Hindlimb muscle (tissue), 1 donor: Measurements from ENCODE around the gene INPP5D. TPM values are rescaled to one million over a fixed set of nuclear protein-coding genes. Genes with fewer than 3 reads are reported as not detected.
"Not testable (repeated sequence)": the region's sequence is repeated elsewhere in the genome, so short reads cannot be mapped to it uniquely, and the experiment has no call there.

Experiments
- DNase-seq: peaks from one replicate; pipeline ENCODE4 v3.0.0-alpha.2; 2013
- polyA plus RNA-seq: library from polyadenylated mRNA; unstranded; fragments of 120-200 nt; gene quantifications from one replicate; pipeline ENCODE4 v1.2.1, GENCODE V29; 2013; ENCODE audit not compliant: insufficient read length

The INPP5D gene
- polyA plus RNA-seq, 1 donor: 8.9 TPM

DNA sequence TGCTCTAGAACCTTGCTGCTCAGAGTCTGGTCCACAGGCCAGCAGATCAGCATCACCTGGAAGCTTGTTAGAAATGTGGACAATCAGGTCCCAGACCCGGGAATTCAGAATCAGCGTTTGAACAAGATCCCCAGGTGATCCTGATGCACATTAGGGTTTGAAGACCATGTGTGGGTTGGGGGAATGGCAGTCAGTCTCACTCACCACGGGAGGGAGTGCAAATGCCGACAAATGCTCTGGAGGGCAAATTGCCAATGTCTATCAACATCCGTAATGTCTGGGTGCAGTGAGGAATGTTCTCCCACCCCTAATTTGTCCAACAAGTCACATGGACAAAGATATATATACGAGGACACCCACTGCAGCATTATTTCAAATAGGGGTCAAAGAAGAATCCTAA, 34.5 kb downstream of the INPP5D start:
- no peak for DNase-seq

- no peak for DNase-seq
Measured at GRCh38 chr2:233096006-233096405, 35.9 kb downstream of the INPP5D start.

- no peak for DNase-seq
Measured at GRCh38 chr2:233098618-233099017, 38.5 kb downstream of the INPP5D start.

DNA sequence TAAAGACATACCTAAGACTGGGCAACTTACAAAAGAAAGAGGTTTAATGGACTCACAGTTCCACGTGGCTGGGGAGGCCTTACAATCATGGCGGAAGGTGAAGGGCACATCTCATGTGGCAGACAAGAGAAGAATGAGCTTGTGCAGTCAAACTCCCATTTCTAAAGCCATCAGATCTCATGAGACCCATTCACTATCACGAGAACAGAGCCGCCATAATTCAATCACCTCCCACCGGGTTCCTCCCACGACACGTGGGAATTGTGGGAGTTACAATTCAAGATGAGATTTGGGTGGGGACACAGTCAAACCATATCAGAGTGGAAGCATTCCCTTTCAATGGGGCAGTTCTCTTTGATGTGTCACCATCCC, 39.7 kb downstream of the INPP5D start:
- DNase-seq: not testable (repeated sequence)

DNA sequence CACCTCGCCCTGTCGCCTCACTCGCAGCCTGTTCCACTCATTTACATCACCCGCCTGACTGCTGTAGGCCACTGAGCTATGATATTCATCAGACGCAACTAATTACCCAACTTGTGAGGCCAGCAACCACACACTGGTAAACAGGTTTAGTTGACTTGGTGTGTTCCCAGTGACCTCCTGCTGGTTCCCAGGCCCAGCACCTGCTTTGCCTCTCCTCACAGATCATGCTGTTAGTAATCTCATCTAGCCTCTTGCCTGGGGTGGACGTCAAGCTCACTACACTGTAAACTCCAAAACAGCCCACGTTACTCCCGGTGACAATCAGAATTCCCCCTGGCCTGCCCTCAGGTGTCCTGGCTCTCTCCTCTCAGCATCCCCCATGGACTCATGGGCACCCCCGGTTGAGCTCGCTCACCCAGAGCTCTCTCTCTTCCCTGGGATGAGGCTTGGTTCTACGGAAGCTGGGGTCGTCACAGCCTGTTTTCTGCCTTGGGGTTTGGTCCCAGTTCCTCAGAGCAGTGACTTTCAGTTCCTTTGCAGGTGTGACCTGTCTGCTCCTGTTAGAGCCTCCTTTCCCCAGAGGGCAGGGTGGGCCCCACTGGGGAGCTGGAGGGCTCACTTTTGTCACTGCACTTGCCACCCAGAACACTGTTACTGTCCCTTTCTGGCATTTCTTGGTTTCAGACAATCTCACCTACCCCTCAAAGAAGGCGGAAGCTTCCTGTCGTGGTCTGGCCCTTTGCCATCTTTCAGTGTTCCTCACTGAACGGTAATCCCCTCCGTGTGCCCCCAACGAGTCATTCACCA, 40.3 kb downstream of the INPP5D start:
- no peak for DNase-seq

DNA sequence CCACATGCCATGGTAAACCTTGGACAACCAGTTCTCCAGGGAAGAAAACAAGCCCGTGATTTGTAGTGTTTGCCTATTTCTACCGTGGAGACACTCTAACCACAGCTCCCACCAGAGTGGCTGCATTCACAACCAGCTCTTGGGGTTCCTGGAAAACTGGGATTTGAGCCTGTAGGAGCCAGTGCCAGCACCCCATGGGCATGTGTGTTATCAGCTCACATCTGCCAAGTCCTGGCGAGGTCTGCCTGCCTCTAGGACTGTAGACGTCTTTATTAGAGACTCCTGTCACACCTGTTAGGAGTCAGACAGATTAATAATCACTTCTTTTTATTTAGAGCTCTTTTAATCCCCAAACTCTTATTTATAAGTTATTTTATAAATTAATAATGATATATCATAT, 41.0 kb downstream of the INPP5D start:
- no peak for DNase-seq

DNA sequence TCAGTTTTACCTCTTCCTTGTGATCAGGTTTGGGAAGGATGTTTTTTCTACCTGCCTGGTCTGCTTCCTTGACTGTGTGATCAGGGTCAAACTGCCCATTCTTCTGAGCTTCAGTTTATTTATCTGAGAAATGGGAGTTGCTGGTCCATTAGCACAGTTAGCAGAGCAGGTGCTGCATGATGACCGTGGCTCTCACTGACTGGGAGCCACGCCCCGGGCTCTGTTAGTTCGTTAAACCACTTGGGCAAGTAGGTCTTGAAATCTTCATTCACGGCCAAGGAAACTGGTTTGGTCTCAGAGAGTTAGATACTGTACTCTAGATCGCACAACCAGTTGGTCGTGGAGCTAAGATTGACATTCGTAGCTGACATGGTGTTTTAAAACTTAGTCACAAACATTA, 41.7 kb downstream of the INPP5D start:
- DNase-seq: no peak

DNA sequence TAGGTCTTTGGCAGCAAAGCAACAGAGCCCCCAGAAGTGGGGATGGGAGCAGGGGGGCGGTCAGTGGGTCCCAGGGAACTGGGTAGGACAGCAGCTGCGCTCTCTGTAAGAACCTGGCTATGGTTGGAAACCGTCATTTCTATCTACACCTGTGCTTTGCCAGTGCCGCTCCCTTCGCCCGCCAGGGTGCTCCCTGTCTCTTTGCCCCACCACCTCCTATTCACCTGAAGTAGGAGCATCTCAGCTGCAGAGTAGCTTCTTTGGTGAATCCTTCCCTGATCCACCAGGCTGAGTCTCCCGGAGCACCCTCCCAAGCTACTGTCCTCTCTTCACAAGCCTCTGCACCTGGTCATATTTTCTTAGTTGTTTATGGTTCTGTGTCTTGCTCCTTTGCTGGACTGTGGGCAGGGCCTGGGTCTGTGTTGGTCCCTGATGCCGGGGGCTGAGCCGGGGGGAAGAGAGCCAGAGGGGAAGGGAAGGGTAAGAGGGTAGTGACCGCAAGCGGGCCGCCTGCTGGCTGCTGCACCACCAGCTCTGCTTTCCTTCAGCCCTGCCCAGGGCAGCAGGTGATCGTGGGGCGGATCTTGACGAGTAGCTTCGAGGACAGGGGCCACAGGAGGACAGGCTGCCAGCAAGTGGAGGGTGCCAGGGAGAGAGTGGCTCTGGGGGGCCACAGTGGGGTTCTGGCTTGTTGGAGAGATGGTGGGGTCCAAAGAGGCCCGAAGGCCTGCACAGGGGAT, 45.2 kb downstream of the INPP5D start:
- no peak for DNase-seq

- DNase-seq: no peak
Measured at GRCh38 chr2:233105930-233106329, 45.8 kb downstream of the INPP5D start.

- DNase-seq: no peak
Measured at GRCh38 chr2:233107011-233107410, 46.9 kb downstream of the INPP5D start.

DNA sequence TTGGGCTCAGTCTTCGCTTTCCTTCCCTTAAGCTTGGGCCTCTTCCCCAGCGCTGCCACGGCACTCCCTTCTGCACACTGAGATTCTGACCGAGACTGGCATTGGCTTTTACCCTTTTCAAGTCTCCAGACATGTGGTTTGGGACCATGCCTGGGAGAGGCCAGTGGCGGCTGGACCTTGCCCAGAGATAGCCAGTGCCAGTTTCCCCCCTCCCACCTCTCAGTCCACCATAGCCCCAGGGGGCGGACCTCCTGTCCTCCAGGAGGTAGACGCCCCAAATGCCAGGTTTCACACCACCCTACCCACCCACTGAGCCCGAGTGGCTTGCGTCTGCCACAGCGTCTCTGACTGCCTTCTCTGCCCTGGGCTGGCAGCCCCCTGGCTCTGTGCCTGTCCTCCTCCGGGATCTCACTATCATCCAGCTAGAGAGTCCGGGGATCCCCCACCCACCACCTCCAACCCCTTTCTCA, 47.7 kb downstream of the INPP5D start:
- DNase-seq: no peak

DNA sequence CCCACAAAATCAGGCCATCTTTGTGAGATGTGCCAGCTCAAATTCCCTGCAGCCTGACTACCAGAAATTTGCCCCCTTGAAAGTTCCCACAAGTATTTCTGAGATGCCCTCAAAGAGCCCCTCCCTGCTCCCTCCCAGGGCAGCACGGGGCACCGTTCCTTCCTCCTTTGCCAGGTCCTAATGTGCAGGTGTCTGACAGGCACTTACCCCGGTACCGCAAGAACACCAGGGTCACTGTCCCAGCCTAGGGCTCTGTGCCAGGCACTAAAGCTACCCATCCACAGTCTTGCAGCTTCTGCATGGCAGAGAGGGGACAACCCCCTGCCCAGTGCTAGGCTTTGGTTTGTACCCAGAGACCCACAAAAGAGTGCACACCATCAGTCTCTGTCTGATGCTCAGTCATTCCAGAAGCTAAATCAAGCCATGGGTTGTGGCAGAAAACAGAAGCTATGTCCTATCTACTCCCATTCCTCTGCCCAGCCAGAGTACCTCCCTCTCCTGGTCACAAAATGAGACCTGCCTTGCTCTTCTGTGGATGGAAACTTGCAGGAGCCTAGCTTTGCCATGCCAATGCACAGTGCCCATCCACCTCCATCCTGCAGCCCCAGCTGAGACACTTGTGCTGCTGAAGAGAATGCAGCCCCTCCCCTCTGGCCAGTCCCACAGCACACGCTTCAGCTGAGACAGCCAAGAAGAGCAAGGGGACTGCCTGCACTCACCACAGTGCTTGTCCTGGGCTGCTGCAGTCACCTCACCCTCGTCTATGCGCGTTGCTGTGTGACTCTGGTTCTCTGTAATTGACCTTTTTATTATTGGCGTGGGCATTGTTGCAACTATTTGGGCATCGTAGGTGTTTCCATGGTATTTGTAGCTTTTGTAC, 48.7 kb downstream of the INPP5D start:
- no peak for DNase-seq

- no peak for DNase-seq
Measured at GRCh38 chr2:233111427-233111826, 51.3 kb downstream of the INPP5D start.

GRCh38 chr2:233112329-233112728, 52.2 kb downstream of the INPP5D start:
- no peak for DNase-seq

- DNase-seq: no peak
Measured at GRCh38 chr2:233112776-233113452, 52.8 kb downstream of the INPP5D start.

- no peak for DNase-seq
Measured at GRCh38 chr2:233114421-233114861, 54.3 kb downstream of the INPP5D start.

DNA sequence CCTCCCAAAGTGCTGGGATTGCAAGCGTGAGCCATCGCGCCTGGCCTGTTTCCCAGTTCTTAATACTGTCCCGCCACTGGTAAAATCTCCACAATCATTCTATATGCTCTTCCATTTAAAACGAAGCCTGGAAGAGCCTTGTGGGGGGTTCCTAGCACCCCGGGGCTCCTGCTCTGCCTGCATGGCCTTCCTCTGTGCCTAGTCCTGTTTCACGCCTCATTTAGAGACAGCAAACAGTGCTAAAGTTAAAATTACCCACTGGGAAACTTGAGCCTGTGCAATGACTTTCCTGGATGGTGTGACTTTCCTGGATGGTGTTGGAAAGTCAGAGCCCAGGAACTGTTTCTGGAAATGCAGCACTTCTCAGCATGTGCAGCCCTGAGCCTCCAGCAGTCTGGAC, 55.0 kb downstream of the INPP5D start:
- DNase-seq: no peak

- DNase-seq: no peak
Measured at GRCh38 chr2:233115741-233116140, 55.6 kb downstream of the INPP5D start.

DNA sequence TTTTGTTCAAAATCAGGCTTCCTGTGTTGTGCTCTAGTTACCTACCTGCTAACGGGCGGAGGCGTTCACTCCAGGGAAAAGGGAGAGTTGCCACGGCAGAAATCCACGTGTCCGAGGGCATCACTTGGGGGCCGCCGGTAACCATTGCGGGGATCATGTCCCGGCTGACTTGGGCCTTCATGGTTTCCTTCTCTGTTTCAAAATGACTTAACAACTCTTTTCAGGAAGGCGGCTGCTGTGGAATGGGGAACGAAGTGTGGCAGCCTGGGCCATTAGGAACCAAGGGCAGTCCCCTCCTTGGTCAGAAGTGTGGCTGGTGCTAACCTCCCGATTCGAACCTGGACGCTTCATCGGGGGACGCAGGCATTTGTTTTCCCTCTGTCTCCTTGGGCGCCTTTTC, 56.8 kb downstream of the INPP5D start:
- DNase-seq: no peak

DNA sequence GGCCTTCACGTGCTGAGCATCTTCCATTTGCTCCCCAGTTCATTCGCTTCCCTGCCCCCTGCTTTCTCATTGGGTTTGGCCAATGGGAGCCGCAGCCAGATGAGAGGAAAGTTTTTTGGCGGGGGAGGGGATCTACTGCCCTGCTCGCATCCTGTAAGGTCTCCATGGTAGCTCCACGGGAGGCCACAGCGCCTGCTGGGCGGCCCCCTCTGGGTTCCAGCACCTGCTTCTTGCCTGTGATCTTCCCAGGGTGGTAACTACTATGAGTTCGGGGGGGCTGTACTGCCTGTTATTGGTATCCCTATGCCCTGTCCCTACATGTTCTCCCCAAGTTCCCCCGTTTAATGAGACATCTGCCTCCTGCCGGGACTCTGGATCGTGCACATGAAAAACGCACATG, 57.2 kb downstream of the INPP5D start:
- DNase-seq: no peak

- no peak for DNase-seq
Measured at GRCh38 chr2:233117811-233118647, 57.9 kb downstream of the INPP5D start.

DNA sequence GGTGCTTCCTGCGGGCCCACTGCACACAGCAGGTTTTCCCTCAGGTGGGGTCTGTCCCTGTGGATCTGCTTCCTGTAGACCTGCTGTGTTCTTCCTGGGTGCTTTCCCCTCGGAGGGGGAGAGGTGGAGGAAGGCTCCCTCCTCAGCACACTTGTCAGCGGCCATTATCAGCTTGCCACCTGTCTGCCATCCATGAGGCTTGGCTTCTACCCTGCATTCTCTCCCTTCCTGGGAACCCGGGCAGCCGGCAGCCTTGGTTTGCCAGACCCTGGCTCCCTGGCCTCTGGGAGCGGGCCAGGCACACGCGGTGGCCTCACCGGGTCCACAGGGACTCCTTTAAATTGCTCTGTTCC, 58.5 kb downstream of the INPP5D start:
- no peak for DNase-seq
